HEK293T (cell line): ENCODE measurements around the gene PRKCH.

Source experiments
- BHLHE40 ChIP-seq: fragments of 450-650 bp; IDR thresholded peaks from 2 replicates; pipeline ENCODE4 v1.6.1; 2016; ENCODE audit warnings: mild to moderate bottlenecking, moderate library complexity, borderline replicate concordance
- FOXM1 ChIP-seq: fragments of 450-650 bp; IDR thresholded peaks from 2 replicates; pipeline ENCODE4 v1.6.1; 2017; ENCODE audit warnings: mild to moderate bottlenecking, borderline replicate concordance
- HDGF ChIP-seq: fragments of 450-650 bp; IDR thresholded peaks from 2 replicates; pipeline ENCODE4 v1.6.1; 2017; ENCODE audit warnings: antibody characterized with exemption, borderline replicate concordance

- TF ChIP-seq BHLHE40: no peak
- TF ChIP-seq HDGF: no peak
- no peak for TF ChIP-seq FOXM1
Measured at GRCh38 chr14:61540931-61541330, 219.6 kb downstream of the PRKCH start.
